Smooth muscle cell of the umbilical artery (primary cell): ENCODE measurements around the gene ZCCHC2. TPM values are rescaled to one million over a fixed set of nuclear protein-coding genes. Genes with fewer than 3 reads are reported as not detected.

Source experiments
- total RNA-seq: library from RNA; depleted of rRNA; stranded (reverse); fragments of >200 nt; gene quantifications from 2 replicates; pipeline ENCODE4 v1.2.3, GENCODE V29; 2014

ZCCHC2 gene
- total RNA-seq = 3.3 and 6.4 TPM in 2 replicates

GRCh38 chr18:62522504-62523254 lies at the start of gene ZCCHC2:
Gene ZCCHC2, plus strand, starts transcription at chr18:62523025. Its CDS starts 400 bp downstream, at chr18:62523425.

Other genes with a start within 250 kb of the ZCCHC2 start
- under 0.01 and 0.14 TPM in 2 replicates for gene TNFRSF11A, start 197.7 kb upstream of the ZCCHC2 start, total RNA-seq
- gene PHLPP1, start 192.5 kb downstream of the ZCCHC2 start, total RNA-seq = 2.7 and 5.7 TPM in 2 replicates